GM18907 (cell line): Measurements from ENCODE around the gene ADAM19.
"Not testable (repeated sequence)": the region's sequence is repeated elsewhere in the genome, so short reads cannot be mapped to it uniquely, and the experiment has no call there.

Source experiments
- ATAC-seq: cut with Tn5 transposase; IDR thresholded peaks from one replicate; pipeline ENCODE4 v1.9.1; 2021; ENCODE audit warnings: mild to moderate bottlenecking, moderate library complexity; ENCODE audit not compliant: unreplicated experiment

Gene ADAM19

GRCh38 chr5:157444224-157444623 lies 131.4 kb downstream of the ADAM19 start:
- ATAC-seq: no peak

GRCh38 chr5:157443041-157443549 lies 132.5 kb downstream of the ADAM19 start:
- no peak for ATAC-seq

- no peak for ATAC-seq
Observed at GRCh38 chr5:157434096-157434495, 141.5 kb downstream of the ADAM19 start.

GRCh38 chr5:157431544-157432200 lies 143.9 kb downstream of the ADAM19 start:
- peak; percentile 71 for ATAC-seq

GRCh38 chr5:157429920-157430319 lies 145.7 kb downstream of the ADAM19 start:
- not testable (repeated sequence) for ATAC-seq
